CD14-positive monocyte (primary cell): ENCODE measurements around the gene NRP2. TPM values are rescaled to one million over a fixed set of nuclear protein-coding genes. Genes with fewer than 3 reads are reported as not detected.

Source experiments
- DNase-seq, 3 donors: peaks; one replicate each; pipeline ENCODE4 v3.0.0-alpha.2; 2011 to 2022
- H2AFZ ChIP-seq: 2 replicates; pipeline ENCODE4 v1.6.0; 2012; ENCODE audit warnings: mild to moderate bottlenecking, low read depth, low read length, inconsistent platforms; ENCODE audit not compliant: insufficient read depth, poor library complexity, severe bottlenecking
- H3K27ac ChIP-seq, 2 donors: 1 replicate in 1 of 2; 2 replicates in 1 of 2; pipeline ENCODE4 v1.5.1; 2012 to 2013; ENCODE audit warnings: low read length in 2 of 2, control low read depth in 1 of 2, inconsistent platforms in 1 of 2, low read depth in 1 of 2, mild to moderate bottlenecking in 1 of 2
- H3K27me3 ChIP-seq, 2 donors: one replicate each; pipeline versions ENCODE4 v1.6.0 to v1.6.1; 2011 to 2013; ENCODE audit warnings: low read length in 2 of 2; ENCODE audit not compliant: control insufficient read depth in 2 of 2, insufficient read depth in 2 of 2
- H3K36me3 ChIP-seq, 2 donors: replicated peaks in 1 of 2; 1 replicate in 1 of 2; 2 replicates in 1 of 2; pipeline versions ENCODE4 v1.5.1 to v1.6.1; 2012 to 2013; ENCODE audit warnings: low read length in 2 of 2, control low read depth in 1 of 2, inconsistent platforms in 1 of 2, mild to moderate bottlenecking in 1 of 2; ENCODE audit not compliant: insufficient read depth in 2 of 2, control insufficient read depth in 1 of 2
- H3K4me1 ChIP-seq, 2 donors: 1 replicate in 1 of 2; 2 replicates in 1 of 2; pipeline versions ENCODE4 v1.5.1 to v1.6.1; 2012 to 2013; ENCODE audit warnings: low read length in 2 of 2, control low read depth in 1 of 2, inconsistent platforms in 1 of 2, mild to moderate bottlenecking in 1 of 2, moderate library complexity in 1 of 2; ENCODE audit not compliant: insufficient read depth in 2 of 2, control insufficient read depth in 1 of 2
- H3K4me2 ChIP-seq: replicated peaks from 2 replicates; pipeline ENCODE3; 2012; ENCODE audit warnings: low read length, moderate library complexity, mild to moderate bottlenecking; ENCODE audit not compliant: poor library complexity, severe bottlenecking; ENCODE audit errors: extremely low read depth
- H3K4me3 ChIP-seq, 3 experiments: fragments of 200-600 bp in 1 of 3; sonication (generic) in 1 of 3; replicated peaks in 1 of 3; 1 replicate in 2 of 3; 2 replicates in 1 of 3; pipeline ENCODE4 v1.5.1; 2011 to 2013; ENCODE audit warnings: low read length in 3 of 3, mild to moderate bottlenecking in 3 of 3, control low read depth in 2 of 3, low read depth in 2 of 3, inconsistent platforms in 1 of 3, moderate library complexity in 1 of 3
- H3K79me2 ChIP-seq: 2 replicates; pipeline ENCODE4 v1.6.0; 2012; ENCODE audit warnings: mild to moderate bottlenecking, control low read depth, inconsistent platforms, low read length, moderate library complexity; ENCODE audit not compliant: insufficient read depth
- H3K9ac ChIP-seq: 2 replicates; pipeline ENCODE4 v1.6.0; 2017; ENCODE audit warnings: low read length, mild to moderate bottlenecking; ENCODE audit not compliant: insufficient read depth, poor library complexity, severe bottlenecking
- H3K9me3 ChIP-seq, 2 donors: replicated peaks in 1 of 2; 1 replicate in 1 of 2; 2 replicates in 1 of 2; pipeline versions ENCODE4 v1.5.1 to v1.6.1; 2012 to 2013; ENCODE audit warnings: low read length in 2 of 2, control low read depth in 1 of 2; ENCODE audit not compliant: control insufficient read depth in 1 of 2, insufficient read depth in 1 of 2
- H4K20me1 ChIP-seq: 2 replicates; pipeline ENCODE4 v1.6.0; 2012; ENCODE audit warnings: mild to moderate bottlenecking, low read length, control low read depth, moderate library complexity; ENCODE audit not compliant: insufficient read depth
- H3K27ac Mint-ChIP-seq, 7 donors: one replicate each; pipeline ENCODE4 v1.8.0; 2020; ENCODE audit warnings: mild to moderate bottlenecking in 7 of 7, mixed read lengths in 7 of 7, moderate library complexity in 6 of 7, inconsistent platforms in 2 of 7
- H3K27me3 Mint-ChIP-seq, 3 donors: one replicate each; pipeline ENCODE4 v1.8.0; 2021 to 2022; ENCODE audit warnings: low read depth in 3 of 3, mild to moderate bottlenecking in 3 of 3, mixed read lengths in 3 of 3, moderate library complexity in 3 of 3, inconsistent platforms in 1 of 3
- H3K36me3 Mint-ChIP-seq, 2 donors: one replicate each; pipeline ENCODE4 v1.8.0; 2020; ENCODE audit warnings: mixed read lengths in 2 of 2, inconsistent platforms in 1 of 2, mild to moderate bottlenecking in 1 of 2
- H3K4me1 Mint-ChIP-seq: one replicate; pipeline ENCODE4 v1.8.0; 2020; ENCODE audit warnings: mild to moderate bottlenecking, mixed read lengths
- H3K4me3 Mint-ChIP-seq, 2 donors: one replicate each; pipeline ENCODE4 v1.8.0; 2020; ENCODE audit warnings: mild to moderate bottlenecking in 2 of 2, mixed read lengths in 2 of 2, moderate library complexity in 1 of 2
- H3K9me3 Mint-ChIP-seq, 7 donors: one replicate each; pipeline ENCODE4 v1.8.0; 2020 to 2022; ENCODE audit warnings: mixed read lengths in 7 of 7, mild to moderate bottlenecking in 6 of 7, moderate library complexity in 6 of 7, inconsistent platforms in 2 of 7
- WGBS: methylation state at CpG from one replicate; pipeline ENCODE4 v1.1.5; 2013; ENCODE audit warnings: missing lambda C conversion rate; ENCODE audit not compliant: insufficient coverage; 5-methylcytosine and 5-hydroxymethylcytosine counted together
- intact Hi-C, 2 donors: fragments of 100-400 bp; cut with micrococcal nuclease; formaldehyde crosslinking; loops; one replicate each; pipeline versions ENCODE4 v1.15.0 to v1.15.1; 2023
- polyA plus RNA-seq, 3 donors: library from polyadenylated mRNA; depleted of rRNA in 1 of 3; unstranded in 2 of 3; stranded (reverse) in 1 of 3; fragments of 300-500 nt in 2 of 3; fragments of >200 nt in 1 of 3; fragmentation: Illumina TruSeq in 2 of 3; gene quantifications; 1 replicate in 2 of 3; 2 replicates in 1 of 3; pipeline ENCODE4 v1.2.3, GENCODE V29; 2012 to 2021
- TF ChIP-seq, protein P1 (sequence below): fragments of 200-600 bp; IDR thresholded peaks from one replicate; pipeline ENCODE4 v1.8.0; 2022; ENCODE audit warnings: antibody characterized with exemption, mild to moderate bottlenecking

NRP2 gene
- polyA plus RNA-seq, 3 donors, result 0.97 to 3.3 (median 1.6) TPM

GRCh38 chr2:205734436-205735037 is 52.2 kb downstream of the NRP2 start:
- no peak overlapping the region for H3K27ac ChIP-seq
- H2AFZ ChIP-seq, result no peak overlapping the region
- H3K4me3 ChIP-seq, result no peak overlapping the region
- WGBS, result 92% methylated on average over 2 of the region's 6 CpGs
- H3K4me1 ChIP-seq, result peaks cover 9 to 10% of the 10 kb centered on the region in 2 donors
- peak in 2 of 3 donors; percentile 12 to 20 for DNase-seq
- H3K27me3 ChIP-seq, result no peaks in the 10 kb centered on the region
- no peak overlapping the region for H3K27ac Mint-ChIP-seq
- H3K36me3 Mint-ChIP-seq, result no peaks in the 10 kb centered on the region
- peak overlapping the region in 1 of 2 donors; percentile 32 for H3K4me3 Mint-ChIP-seq
- H4K20me1 ChIP-seq, result no peaks in the 10 kb centered on the region
- H3K79me2 ChIP-seq, result no peaks in the 10 kb centered on the region
- no peaks in the 10 kb centered on the region for H3K9me3 ChIP-seq
- no peak overlapping the region for H3K4me2 ChIP-seq
- no peaks in the 10 kb centered on the region for H3K9me3 Mint-ChIP-seq
- no peaks in the 10 kb centered on the region for H3K36me3 ChIP-seq
- H3K27me3 Mint-ChIP-seq, result peaks cover 0 to 5% (median 3%) of the 10 kb centered on the region in 3 donors
- H3K9ac ChIP-seq, result no peak overlapping the region
- TF ChIP-seq, protein P1, sequence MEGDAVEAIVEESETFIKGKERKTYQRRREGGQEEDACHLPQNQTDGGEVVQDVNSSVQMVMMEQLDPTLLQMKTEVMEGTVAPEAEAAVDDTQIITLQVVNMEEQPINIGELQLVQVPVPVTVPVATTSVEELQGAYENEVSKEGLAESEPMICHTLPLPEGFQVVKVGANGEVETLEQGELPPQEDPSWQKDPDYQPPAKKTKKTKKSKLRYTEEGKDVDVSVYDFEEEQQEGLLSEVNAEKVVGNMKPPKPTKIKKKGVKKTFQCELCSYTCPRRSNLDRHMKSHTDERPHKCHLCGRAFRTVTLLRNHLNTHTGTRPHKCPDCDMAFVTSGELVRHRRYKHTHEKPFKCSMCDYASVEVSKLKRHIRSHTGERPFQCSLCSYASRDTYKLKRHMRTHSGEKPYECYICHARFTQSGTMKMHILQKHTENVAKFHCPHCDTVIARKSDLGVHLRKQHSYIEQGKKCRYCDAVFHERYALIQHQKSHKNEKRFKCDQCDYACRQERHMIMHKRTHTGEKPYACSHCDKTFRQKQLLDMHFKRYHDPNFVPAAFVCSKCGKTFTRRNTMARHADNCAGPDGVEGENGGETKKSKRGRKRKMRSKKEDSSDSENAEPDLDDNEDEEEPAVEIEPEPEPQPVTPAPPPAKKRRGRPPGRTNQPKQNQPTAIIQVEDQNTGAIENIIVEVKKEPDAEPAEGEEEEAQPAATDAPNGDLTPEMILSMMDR, result no peak
- intact Hi-C loops, result loop anchor here (10.0 kb wide), 1 partner anchor 50 kb away; the partner anchor contains the start of gene NRP2 (in 2 of the 2)
- peaks cover 16% of the 10 kb centered on the region for H3K4me1 Mint-ChIP-seq

DNA sequence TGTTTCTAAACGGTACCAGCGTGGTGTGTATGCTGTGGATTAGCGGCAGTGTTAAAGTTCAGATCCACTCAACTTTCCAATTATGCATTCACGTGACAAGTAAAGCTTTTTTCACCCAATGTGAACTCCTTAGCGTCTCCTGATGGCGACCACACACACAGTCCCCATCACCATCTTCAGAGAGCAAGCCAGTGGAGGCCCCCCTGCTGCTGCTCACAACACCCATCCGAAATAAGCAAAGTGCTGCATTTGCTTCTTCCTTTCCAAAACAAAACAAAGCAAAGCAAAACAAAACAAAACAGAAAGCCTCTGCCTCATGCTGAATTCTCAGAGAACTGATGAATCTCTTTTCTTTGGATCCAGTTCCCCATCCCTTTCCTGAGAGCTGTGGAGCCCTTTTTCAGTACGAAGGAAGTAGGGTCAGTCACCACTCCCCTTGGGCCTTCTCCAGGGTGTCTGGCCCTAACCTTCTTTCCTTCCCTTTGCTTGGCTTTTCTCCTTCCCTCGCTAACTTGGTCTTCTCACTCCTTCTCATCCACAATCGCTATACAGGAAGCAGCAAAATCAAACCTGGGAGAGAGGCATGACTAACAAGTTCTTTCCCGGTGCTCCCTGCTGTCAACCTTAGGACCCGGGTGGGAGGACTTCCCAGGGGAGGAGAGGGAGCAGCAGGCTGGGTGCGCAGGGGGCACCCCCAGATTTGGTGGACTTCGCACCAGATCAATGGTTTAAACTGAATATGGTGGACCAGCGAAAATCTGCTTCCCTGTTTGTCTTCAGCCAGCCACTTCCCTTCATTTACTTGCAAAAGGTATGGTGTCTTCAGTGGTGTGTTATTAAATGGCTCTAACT is 56.0 kb downstream of the NRP2 start:
- Histone ChIP-seq H3K36me3 (no peaks in the 10 kb centered on the region), H3K9me3 (no peaks in the 10 kb centered on the region), H4K20me1 (no peaks in the 10 kb centered on the region), H3K9ac (no peak overlapping the region), H3K4me3 (no peak overlapping the region), H3K27ac (no peak overlapping the region), H2AFZ (no peak overlapping the region), H3K4me1 (peaks cover 0 to 2% of the 10 kb centered on the region in 2 donors), H3K79me2 (no peaks in the 10 kb centered on the region), H3K4me2 (no peak overlapping the region), H3K27me3 (no peaks in the 10 kb centered on the region)
- no peak for DNase-seq
- TF ChIP-seq, protein P1, result no peak
- Mint-ChIP-seq H3K4me3 (no peak overlapping the region), H3K4me1 (peaks cover 9% of the 10 kb centered on the region), H3K9me3 (no peaks in the 10 kb centered on the region), H3K27ac (peak overlapping the region in 1 of 7 donors; percentile 17), H3K36me3 (no peaks in the 10 kb centered on the region), H3K27me3 (peaks cover 0 to 5% (median 0%) of the 10 kb centered on the region in 3 donors)
- intact Hi-C loops, result loop anchor here (10.0 kb wide), 1 partner anchor 54 kb away; the partner anchor contains the start of gene NRP2 (in 2 of the 2)
- 100% methylated on average over 10 of the region's 15 CpGs for WGBS
